ENCODE results near the gene CHL1.

CHL1 gene

DNA sequence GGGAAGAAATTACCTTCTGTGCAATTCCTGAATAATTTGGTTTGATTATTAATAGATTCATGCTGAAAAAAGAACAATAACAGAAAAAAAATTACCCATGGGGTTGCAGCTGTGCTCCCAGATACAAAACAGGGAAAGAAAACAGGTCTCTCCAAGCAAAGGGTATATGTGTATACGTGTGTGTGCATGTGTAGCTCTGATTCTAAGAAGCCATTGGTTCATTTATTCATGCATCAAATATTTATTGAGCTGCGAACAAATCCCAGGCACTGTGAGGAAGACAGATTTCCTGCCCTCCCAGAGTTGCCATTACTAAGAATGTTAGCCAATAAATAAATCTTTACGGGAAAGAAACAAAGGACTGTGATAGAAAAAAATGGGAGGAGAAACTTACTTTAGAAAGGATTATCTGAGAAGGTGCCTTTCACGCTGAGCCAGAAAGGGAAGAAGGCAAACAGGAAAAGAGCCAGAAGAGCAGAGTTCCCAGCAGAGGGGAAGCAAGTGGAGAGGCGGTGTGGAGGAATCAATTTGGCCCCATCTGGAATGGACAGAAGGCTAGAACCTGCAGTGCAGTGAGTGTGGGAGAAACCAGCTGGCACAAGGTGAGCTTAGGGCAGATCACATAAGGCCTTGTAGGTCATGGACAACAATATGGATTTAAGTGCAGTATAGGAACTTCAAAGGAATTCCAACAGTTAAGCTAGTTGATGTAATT is 20.7 kb downstream of the CHL1 start:
- DNase-seq: no peak

DNA sequence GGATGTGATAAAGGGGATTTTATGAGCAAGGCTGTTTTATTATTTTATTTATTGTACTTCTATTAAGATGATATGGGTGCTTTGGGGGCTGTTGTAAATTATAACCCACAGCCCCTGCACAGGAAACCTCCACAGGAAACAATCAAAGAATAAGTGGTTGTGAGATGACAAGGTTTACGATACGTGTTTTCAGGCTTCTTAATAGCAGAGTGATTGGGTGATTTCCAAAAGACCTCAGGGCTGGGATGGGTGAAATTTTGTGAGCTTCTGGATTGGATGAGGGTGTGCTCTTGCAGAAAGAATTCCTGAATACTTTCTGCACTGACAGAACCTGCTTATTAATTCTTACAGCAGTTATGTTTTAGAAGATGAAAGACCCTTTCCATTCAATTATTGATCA is 21.4 kb downstream of the CHL1 start:
- no peak for DNase-seq

DNA sequence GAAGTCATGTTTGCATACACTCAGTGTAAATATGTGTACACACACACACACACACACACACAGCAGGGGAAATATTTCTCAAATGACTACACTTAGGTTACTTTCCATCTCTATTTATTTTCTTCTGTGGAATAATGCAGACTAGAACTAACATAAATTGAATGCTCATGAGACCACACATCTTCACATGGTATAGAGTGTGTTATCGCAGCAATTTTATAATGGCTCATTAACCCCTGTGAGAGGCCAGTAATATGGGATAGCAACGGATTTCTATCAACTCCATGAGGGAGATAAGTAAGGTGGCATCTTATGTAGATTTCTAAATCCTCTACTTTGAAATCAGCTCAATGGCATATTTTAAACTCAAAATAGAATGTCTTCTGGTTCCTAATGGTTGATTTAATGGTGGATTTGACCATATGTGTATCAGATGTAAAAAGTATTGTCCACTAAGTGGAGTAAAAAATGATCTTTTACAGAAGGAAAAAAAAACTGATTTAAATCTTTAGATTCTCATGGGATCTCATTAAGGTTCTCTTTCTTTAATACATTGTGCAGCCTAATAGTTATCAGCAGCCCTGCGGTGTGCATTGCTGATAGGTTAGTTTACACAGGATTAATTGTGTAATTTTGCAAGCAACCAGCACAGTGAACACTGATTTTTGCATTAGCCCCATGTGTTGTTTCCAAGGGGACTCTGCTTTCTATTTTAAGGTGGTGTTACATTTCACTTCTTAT is 32.0 kb downstream of the CHL1 start:
- no peak for DNase-seq

DNA sequence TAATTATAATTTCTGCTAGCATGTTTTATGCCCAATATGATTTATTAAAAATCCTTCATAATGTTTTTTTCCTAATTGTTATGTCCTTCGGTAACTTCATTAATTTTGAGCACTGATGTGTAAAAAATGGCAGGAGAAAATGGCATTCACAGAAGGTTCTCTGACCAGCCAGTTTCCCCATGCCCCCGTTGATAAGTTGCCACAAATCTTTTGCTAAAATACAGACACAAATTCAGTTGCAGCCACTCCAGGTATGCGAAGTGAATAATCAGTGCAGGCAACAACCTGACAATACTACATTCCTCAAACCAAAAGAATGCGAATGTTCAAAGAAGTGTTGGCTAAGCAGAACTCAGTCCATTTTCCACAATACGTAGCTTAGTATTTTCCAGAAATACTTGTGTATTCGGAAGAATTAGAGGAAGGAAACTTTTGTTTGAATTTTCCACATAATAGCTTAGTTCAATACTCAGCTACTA is 32.7 kb downstream of the CHL1 start:
- no peak for DNase-seq

DNA sequence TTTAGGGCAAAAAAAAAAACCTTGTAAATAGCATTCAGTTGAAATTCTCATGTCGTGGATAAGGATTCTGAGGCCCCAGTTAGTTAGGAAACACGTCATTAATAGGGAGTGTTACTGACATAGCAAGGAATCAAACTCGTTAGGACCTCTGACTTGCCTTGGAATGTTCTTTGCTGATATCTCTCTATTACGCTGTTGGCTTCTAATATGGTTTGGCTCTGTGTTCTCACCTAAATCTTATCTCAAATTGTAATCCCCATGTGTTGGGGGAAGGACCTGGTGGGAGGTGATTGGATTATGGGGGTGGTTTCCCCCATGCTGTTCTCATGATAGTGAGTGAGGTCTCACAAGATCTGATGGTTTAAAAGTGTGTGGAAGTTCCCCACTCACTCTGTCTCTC is 40.3 kb downstream of the CHL1 start:
- DNase-seq: no peak

DNA sequence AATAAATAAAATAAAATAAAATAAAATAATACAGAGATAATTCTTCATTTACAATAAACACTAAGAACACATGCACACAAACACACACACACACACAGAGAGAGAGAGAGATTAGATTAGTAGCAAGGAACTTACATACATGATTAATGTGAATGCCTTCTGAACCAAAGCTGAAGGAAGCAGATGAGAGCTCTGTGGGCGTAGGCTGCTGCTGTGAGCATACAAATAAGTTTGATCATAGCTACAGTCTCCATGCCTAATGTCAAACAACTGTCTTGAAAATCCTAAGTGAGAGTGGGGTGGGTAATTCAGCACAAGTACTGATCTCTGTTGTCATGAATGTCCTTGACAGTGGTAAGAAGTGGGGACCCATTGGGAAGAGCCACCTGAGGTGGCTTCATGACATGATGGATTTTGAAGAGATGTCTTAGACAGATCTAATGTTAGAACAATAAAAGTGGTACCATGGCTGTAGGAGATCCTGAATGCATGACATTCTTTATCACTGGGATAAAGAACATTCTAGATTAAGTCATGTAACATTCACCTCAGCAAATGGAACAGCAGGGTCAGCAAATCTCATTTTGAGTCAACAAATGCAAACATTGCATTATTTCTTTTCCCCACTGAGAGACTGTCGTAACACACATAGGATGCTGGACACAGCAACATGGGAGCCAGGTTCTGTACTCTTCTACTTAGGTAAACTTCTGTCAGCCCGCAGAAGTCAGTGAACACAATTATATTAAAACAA is 46.2 kb downstream of the CHL1 start:
- no peak for DNase-seq

DNA sequence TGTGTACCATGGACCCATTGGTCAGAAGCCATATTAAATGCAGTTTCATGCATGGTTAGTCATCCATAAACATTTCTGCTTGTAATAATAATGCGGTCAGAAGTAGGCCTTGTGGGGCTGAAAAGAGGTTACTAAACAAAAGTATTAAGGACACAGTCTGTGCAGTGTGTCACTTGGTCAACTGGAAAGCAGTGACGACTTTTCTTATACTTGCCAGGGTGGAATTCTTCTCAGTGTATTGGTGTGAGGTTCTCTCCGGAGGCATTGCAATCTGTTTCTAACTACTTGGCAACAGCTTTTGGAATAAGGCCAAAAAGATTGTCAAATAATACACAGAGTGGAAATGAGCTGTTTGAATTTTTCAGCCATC is 46.8 kb downstream of the CHL1 start:
- no peak for DNase-seq

DNA sequence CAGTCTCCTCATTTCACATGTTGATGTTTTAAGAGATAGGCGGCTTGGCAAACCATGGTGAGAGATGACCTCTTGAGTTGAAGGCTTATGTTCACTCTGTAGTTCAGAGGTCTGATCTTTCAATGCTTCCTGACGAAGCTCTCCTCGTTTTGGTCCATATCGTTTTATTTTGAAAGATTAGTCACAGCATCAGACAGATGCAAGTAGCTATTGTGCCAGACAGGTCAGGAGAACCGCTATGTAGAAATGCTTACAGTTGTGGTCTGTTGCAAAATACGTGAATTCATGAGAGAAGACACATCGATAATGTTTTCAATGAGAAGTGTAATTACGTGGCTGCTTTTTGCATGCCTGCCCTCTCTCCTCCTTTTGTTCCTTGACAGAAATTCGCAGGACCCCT is 47.5 kb downstream of the CHL1 start:
- no peak for DNase-seq

DNA sequence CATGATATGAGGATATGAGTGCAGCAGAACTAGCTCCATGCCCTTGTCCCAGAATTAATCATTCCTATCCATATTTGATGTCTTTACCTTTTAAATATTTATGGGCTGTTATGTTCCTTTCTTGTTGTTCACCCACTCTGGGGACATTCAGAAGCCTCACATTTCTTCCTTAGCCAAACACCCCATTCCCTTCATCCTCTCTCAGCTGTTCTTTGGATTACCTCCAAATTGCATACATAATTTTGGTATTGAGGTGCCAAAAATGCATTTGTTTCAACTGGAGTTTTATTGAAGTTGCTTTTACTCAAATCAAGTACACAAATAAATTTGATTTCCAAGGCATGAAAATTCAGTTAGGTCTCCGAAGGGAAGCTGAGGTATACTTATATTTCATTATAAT is 51.4 kb downstream of the CHL1 start:
- DNase-seq: no peak

DNA sequence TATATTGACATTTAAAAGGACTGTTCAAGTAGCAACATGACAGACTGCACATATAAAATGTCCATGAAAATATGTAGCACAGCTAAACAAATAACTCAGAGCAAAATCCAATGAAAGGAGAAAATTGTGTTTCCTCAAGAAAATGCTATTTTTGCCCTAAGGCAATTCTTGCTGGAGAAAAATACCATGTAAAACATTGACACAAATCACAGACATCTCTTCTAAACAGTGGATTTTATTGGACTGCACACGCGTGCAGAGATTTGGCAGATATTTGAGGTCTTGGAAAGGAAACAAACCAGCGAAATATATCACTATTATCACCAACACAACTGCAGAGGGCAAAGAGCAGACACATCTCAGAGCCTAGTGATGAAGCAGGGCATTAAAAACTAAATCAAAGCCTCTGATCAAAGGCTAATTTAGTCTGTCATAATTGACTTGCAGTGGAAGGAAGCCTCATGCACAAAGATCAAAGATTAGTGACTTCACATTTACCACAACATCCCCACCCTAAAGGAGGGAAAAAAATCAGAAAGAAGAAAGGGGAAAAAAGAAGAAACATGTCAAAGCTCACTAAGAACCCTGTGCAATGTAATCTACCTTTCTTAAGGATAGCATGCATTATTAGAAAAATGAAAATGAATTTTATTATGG is 52.4 kb downstream of the CHL1 start:
- no peak for DNase-seq

DNA sequence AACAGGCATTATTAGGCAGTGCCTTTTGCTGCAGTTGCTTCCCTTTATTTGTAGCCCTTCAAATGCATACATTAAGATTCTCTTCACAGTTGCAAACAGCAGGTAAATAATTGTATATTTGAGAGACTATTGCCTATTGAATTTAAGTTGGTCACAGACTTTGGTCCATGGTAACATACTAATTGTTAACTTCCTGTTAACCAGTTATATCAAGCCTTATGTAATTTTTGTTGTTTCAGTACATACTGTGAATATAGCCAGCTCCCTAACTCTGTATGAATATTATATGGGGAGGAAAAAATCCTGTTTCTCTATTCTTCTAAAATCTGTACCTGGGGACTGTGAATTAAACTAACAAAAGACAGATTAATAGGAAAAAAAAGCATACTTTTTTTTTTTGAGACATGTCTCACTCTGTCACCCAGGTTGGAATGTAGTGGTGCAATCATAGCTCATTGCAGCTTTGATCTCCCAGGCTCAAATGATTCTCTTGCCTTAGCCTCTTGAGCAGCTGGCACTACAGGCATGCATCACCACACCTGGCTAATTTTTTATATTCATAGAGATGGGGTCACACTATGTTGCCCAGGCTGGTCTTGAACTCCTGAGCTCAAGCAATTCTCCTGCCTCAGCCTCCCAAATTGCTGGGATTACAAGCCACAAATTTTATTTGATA is 53.2 kb downstream of the CHL1 start:
- no peak for DNase-seq

DNA sequence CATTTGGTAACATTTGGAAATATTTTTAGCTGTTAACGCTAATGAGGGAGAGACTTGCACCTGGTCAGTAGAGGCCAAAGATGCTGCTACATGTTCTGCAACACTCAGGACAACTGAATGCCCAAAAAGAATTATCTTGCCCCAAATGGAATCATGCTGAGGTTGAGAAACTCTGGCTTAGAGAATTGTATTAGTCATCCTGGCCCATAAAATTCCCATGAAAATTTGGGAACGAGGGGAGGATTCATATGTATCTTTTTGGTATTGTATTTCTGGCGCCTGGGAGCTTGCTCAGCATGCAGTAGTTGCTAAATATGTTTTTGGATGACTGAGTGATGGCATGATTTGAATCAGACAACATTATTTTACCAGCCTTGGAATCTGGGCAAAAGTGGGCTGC is 59.9 kb downstream of the CHL1 start:
- DNase-seq: no peak

DNA sequence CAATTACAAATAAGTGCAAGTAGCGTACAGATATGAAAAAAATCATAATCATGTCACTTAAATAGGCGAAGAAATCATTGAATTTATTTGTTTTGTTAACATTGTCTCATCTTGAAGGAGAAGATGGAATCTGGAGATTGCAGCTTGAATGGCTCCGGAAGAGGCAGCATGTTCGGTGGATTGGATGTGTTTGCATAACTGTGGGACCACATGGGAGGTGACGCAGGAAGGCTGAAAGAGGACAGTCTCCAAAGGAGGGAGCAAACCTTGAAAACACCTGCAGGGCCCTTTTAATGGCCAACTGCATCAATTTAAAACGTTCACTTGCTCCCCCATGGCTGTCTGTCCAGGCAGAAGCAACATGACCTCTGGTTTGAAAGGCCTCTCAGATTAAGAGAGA is 61.3 kb downstream of the CHL1 start:
- DNase-seq: no peak

DNA sequence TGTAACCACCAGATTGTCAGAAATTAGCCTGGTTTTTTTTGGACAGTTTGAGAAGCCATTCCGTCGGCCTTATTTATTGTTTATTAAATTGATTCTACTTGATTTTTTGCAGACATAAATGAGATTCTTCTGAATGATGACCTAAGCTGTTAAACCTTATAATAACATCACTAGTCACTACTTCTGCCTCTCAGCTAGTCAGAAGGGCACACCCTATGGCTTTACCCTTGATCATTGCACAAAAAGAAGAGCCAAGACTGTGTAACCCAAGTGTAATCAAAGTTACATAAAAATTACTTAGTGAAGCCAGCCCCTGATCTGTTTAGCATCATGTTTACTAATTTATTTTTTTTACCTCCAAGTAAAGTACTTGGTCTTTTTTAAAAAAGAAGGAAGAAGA is 64.3 kb downstream of the CHL1 start:
- DNase-seq: no peak

DNA sequence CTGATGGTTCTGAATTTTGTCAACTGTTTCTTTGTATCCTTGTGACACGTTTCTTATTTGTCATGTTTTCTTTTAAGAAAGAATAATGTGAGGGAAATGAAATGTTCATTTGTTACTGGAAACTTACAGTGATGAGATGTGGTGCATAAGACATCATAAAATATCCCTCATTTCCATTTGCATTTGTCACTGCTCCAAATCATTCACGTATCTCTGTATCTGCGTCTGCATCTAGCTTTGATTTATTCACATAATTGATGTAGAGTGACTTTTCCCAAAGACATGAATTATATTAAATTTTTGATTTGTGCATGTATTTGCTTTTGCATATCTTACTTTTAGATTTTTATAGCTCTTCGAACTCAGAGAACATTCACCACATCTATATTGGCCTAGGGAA is 66.8 kb downstream of the CHL1 start:
- DNase-seq: no peak

DNA sequence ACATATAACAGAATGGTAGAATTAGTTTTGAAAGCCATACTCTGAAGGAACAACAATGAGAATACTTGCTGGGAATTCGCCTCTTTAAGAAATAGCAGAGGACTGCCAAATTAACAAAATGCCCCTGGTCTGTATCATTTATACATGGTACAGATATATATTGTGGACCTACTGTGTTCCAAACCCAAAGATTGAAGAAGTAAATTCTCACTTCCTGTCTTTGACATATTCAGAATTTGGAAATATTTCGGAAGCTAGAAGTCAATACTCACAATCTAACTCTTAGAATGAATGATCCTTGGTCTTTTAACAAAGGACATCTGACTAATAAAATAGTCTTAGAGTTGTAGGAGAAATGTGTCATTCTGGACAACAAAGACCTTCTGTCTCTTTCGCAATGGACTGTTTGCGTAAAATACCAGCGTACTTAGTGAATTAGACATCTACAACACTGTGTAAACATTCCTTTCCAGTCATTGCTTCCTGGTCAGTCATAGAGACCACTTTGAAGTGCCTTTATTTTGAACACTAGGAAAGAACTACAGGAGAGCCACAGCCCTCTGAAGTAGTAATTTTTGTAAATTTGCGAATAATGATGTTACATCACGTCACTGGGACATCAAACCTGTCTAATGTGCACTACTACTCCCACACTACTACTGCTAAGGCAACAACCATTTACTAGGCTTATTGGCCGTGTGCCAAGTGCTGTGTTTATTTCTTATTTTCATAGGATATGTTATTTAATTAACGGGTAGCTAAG is 68.0 kb downstream of the CHL1 start:
- no peak for DNase-seq

DNA sequence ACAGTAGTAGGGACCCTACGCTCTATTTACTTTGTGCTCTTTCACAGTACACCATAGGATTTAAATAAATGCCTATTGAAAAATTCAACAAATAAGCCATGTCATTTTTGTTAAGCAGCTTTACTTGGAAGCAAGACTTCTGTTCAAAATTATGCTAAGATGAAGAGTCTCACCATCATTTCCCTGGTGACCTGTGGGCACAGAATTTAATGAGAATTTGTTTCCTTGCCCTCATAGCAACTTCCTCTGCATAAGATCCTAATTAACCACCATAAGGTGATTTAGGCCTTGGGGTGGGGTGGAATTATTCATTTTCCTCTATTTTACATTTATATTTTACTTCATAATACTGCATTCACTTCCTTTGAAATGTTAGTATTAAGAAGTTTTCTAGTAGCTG is 70.5 kb downstream of the CHL1 start:
- no peak for DNase-seq

DNA sequence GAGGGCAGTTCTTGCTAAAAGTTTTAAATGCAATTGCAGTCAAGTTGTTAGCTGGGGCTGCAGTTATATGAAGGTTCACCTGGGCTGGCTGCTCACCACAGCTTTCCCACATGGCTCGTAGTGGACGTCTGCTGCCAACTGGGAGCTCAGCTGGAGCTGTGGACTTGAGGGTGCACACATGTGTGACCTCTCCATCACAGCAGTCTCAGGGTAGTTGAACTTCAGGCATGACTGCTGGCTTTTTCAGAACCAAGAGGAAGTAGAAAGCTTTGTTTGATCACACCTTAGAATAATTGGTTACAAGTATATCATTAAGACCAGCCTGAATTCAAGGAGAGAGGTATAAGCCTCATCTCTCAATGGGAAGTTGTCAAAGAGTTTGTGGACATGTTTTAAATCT is 74.1 kb downstream of the CHL1 start:
- no peak for DNase-seq

DNA sequence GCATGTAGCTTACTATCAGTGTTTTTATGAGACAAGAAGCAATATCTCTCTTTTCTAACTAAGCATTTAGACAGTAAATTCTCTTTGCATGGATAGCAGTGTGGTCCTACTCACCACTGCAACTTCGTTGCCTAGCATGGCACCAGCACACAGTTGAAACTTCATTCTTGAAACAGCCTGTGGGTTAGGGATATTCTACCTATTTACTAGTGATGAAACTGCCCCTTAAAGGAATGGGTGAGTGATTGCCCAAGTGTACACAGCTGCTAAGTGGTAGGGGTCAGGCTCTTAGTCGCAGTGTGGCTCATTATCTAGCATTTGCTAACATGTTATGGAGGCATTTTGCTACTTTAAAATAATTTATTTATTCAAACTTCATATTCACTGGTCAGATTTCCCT is 78.4 kb downstream of the CHL1 start:
- DNase-seq: no peak

DNA sequence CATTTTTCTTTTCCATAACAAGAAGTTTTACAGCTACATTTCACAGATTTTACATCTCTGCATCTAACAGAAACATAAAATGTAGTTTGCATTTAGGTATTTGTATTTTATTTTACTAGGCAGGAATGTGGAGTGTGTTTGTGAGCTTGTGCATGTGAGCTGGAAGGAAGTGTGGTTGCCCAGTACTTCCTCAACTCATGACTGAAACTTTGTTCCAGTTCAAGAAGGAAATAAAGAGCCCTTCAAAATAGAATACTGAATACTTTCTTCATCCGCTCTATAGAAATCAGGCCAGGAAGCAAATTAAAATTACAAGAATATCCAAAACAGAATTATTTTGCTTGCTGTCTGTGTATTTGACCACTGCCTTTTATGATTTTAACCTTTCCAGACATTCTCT is 81.3 kb downstream of the CHL1 start:
- DNase-seq: no peak

DNA sequence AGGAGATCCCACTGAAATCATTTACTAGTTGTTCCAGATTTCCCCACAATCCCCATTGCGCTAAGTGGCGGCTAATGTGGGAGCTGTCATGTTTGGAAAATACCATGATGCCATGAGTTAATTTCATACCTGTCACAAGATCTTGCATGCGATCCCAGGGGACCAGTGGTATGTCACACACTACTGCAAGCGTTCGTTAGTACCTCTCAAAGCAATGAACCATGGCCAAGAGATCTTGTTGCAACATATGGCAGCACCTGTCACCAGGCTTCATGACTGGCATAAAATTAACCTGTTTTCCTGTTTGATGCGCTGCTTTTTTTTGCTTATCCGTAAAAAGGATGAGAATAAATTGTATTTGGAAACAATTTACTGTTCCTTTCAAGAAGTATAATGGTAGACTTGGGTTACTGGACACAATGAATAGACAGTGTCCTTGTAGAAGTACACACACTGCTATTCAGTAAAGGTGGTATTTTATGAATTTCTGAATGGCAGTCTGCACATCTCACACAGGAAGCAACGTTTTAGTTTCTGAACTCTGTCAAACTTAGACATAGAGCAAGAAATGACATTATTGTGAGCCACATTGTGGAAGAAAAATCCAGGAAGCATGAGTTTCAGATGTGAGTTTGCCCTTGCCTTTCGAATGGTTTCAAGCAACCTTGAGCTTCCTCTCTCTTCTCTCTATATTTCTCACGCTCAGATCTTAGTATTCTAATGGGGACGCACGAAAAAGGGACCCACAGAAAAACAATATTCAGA is 81.9 kb downstream of the CHL1 start:
- DNase-seq: no peak
